Measurements from ENCODE around the gene ZNF74.

The ZNF74 gene

DNA sequence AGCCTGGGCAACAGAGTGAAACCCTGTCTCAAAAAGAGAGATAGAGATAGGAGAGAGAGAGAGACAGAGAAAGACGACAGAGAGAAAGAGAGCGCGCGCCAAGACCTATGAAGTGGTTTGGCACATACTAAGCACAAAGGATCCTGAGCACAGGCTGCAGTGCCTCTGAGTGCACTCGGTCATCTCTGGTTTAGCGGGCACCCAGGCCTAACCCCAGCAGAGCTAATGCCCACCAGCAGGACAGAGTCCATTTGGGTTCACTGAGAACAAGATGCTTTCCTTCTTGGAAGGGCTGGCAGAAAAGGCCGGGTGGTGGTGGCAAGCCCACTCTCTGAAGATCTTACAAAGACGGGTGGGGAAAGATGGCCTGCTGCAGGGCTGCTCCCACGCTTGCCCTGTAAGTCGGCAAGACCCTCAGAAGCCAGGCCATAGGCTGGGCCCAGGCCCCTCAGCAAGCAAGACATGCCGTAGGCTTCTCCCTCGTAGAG is 40.4 kb downstream of the ZNF74 start:
- no peak for DNase-seq

DNA sequence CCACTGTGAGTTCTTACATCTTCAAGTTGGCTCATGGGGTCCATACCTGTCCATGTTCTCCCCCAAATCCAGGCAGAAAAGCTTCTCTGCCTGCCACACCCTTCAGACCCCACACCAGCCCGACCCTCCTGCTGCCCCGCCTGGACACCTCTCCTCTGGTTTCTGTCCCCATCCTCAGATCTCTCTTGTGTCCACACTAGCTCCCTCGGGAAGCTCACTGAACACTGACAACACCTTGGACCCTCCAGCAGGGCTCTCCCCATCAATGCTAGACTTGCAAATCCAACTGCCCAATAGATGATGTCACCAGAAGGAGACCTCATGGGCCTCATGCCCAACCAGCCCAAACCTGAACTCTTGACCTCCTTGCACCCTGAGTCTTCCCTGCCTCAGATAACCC is 40.8 kb downstream of the ZNF74 start:
- no peak for DNase-seq

DNA sequence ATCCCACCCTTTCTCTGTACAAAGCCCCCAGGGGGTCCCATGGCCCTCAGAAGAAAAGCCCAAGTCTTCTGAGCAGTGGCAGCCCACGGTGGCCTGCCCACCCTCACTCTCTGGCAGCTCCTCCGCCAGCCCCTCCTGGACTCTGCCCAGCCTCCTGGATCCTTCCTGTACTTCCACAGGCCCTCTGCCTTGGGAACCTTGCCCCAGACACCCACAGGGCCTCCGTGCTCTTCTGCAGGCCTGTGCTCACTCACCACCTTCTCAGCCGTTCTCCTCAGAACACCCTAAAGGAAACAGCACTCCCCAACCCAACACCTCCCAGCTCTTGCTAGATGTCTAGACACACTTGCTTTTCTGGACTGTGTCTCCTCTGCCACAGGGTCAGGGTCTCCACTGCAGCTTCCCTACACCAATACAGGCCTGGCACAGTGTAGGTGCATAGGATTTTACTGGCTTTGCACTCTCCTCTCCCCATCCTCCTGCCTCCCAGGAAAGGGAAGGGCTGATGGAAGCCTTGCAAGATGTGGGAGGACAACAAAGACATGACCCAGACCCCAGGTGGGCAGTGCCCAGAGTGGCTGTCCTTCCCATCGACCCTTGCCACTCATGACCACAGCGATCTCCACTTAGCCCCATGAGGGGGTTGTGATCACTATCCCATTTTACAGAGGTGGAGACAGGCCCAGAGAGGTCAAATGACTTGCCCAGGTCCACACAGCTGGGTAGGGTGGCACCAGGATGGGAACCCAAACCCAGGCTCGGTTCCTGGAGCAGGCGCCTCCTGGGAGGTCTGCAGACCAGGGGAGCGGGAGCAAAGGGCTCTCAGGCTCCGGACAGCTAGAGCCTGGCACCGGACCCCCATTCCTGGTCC is 41.7 kb downstream of the ZNF74 start:
- no peak for DNase-seq

DNA sequence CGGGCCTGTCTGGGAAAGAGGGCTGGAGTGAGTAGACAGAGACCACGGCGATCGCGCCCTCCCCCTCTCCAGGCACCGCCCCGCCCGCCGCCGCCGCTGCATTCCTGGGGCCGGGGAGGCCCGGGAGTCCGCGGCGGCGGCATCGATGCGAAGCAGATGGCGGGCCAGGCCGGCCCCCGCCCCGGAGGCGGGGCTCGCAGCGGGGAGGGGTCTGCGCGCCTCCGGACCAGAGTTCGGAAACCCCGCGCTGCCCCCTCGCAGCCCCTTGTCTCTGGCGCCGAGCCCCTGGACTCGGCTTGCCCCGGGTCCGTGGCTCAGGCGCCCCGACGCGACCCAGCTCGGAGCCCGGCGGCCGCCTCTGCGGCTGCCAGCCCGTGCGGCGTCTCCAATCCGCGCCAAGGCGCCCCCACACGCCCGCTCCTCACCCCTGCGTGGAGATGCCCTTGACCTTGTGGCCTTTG is 42.4 kb downstream of the ZNF74 start:
- no peak for DNase-seq

DNA sequence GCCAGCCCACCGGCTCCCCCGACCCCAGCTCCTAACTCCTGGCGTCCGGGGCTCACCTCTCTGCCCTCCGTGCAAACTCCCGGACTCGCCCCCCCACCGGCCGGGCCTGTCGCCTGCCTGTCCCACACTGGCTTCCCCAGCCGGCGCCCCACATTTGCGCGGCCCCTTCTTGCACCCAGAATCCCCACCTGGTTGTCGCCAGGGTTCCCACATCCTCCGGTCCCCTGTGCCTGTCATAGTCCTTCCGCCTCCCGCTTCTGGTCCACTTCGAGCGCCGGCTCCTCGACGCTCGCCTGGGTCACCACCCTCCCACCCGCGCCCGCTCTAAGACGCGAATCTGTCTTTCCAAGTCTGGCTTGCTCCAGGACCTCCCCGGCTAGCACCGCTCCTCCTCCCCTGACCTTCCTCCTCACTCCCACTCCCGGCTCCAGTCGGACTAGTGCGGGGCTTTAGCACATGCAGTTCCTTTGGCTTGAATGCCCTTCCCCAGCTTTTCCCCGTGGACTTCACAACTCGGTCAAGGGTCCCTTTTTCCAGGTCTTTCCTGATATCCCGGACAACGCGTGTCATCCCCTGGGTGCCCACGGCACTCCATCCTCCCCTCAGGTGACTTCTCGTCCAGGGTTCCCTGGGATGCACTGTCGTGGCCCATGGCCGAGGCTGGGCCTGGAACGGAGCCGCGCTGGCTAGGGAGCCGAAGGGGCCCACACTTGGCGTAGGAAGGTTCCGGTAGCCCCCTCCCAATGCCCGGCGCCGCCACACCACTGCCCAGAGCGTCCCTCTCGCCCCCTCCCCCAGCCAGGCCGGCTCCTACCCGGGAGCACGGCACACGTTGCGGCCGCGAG is 43.0 kb downstream of the ZNF74 start:
- DNase-seq, result peak in 1 of 3 donors; percentile 27

DNA sequence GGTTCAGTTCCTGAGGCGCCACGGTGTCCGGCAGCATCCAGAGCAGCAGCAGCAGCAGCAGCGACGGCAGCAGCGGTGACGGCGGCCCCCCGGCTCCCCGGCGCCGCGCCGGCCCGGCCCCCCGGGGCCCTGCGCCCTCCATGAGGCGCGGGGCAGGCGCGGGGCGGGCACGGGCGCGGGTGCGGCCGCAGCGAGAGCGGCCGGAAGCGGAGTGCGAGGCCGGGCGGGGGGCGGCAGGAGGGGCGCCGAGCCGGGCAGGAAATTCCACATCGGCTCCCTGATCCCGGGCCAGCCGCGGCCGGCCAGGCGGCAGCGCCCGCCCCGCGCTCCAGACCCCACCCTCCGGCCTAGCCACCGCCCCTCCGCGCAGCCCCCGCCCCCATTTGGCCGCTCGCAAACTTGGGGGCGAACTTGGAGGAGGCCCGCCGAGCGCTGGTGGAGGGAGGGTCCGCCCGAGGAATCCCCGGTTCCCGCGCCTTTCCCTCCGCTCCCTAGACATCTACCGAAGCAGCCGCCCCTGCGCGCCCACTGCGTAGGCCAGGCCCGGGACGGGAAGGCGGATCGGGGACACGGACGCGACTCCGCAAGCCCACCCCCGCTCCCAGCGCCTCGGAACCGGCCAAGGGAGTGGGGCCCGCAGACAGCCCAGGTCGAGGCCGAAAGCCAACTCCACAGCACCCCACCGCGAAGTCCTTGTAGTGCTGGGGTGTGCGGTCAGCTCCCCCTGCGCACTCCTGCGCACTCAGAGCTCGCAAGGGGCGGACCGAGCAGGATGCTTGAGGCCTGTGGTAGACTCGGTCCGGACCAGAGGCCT is 43.9 kb downstream of the ZNF74 start, which contains the start of gene SCARF2:
Gene SCARF2 (minus strand): TSS at position 213 of the 814 bp plus-strand sequence. CDS start 71 bp downstream, at position 142.
- DNase-seq, result no peak

DNA sequence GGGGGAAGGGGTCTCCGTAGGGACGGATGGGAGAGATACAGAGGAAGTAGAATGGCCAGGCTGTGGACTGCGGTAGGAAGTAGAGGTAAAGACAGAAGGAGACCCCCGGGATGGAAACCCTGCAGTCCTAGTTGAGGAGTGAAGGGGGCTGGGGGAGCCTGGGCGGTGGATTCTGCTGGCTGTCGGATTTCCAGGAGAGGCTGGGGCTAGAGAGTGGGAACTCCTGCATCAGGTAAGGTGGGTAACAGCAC is 44.4 kb downstream of the ZNF74 start:
- DNase-seq, result no peak

DNA sequence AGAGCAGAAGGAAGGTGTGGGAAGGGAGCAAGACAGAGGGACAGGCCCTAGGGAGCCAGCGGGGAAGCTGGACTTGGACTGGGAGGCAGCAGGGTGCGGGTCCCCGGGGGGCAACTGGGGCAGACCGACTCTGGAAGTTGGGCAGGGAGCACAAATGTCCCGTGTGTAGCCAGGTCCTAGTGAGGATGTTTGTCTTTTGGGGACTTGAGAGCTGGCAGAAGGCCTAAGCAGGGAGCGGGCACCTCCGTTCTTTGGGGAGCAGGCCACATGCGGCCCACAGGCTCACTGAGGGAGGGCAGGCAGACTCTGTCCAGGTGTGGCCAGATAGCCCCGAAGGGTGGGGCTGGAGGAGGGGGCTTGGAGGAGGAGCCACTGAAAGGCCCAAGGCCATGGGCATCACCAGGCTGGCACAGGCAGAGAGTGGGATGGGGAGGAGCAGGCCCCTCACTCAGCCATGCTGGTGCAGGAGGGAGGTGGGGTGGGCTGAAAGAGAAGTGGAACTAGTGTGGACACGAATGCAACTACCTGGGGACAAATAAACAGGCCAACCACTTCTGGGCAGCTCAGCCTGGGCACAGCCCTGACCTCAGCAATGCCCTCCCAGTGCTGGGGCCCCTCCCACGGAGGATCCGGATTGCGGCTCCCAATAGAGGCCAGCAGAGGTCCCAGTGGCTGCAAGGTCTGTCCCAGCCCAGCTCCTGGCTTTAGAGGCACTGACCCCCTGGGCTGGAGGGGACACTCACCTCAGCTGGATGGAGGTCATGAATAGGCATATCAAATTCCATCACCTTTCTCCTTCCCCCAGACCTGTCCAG is 44.9 kb downstream of the ZNF74 start:
- DNase-seq, result peak in 2 of 3 donors; percentile 24 to 51

DNA sequence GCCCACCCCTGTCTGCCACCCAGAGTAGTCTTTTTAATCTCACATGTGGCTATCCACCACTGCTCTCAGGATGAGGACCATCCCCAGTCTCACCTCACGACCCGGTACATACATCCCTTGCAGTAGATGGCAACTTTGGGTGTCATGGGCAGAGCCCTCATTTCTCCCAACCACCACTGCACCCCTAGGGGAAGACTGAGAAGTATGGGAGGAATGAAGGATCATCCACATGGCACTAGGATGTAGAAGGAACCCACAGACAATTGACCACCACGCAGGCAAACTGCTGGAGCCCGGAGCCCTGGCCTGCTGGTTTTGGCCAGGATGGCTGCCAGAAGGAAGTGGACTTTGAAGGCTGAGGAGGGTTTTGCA is 45.6 kb downstream of the ZNF74 start:
- no peak for DNase-seq

DNA sequence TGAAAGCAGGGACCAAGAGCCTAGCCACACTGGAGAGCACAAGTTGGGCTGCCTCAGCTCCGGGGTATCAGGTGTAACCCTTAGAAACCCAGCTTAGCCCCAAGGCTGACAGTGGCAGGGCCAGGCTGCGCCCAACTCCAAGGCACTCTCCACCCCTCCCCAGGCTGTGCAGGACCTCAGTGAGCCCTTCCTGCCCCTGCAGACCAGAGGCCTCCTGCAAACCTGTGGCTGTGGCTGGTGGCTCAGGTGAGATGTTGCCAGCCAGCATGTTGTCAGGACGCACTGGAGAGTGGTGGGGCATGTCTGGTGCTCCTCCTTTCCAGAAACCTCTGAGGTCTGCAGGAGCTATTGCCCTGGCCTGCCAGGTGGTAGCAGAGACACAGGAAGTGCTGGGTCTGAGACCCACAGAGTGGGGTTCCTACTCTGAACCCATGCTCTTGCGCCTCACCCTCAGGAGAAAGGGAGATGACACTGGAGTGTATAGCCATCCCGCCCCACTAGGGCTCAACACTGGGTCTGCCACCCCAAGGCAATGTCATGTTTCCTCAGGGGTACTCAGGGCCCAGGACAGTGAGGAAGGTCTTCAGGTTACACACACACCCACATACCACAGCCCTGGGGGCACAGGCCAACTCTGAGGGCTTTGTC is 46.1 kb downstream of the ZNF74 start:
- no peak for DNase-seq

DNA sequence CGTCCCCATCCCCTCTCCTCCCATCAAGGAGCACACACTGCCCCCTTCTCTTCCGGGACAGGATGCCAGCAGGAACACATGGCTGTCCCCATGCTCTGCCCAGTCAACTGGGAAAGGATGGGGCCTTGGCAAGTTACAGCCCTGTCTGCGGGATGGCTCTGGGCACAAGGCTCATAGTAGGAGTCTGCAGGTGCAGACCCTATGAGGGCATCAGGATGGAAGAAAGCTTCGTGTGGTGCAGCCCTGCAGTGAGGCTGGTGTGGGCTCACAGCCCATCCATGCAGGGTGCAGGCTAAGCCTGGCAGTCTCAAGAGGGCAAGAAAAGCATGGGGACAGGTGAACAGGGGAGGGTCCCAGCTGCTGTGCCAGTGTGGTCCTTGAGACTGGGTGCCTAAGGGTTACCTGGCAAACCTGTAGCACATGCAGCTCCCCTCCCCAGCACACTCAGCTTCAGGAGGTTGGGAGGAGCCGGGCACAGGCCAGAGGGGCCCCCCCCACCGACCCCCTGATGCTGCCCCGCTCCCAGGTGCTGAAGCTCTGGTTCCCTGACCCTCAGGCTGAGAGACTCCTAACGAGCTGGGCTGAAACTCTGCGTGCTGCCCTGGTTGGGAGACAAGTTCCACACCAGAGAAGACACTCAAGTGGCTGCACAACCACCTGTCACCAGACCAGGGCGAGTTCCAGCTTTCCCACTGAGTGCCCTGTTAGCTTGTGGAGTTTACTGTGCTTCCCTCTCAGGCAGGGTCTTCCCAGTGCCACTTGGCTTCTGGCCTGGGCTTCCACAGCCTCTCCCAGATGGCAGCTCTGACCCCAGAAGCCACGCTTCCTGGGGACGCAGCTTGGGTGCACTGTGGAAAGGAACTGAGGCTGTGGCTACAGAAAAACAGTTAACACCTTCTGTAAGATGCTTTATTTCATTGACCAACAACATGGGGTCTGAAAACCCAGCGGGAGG is 47.0 kb downstream of the ZNF74 start:
- no peak for DNase-seq

DNA sequence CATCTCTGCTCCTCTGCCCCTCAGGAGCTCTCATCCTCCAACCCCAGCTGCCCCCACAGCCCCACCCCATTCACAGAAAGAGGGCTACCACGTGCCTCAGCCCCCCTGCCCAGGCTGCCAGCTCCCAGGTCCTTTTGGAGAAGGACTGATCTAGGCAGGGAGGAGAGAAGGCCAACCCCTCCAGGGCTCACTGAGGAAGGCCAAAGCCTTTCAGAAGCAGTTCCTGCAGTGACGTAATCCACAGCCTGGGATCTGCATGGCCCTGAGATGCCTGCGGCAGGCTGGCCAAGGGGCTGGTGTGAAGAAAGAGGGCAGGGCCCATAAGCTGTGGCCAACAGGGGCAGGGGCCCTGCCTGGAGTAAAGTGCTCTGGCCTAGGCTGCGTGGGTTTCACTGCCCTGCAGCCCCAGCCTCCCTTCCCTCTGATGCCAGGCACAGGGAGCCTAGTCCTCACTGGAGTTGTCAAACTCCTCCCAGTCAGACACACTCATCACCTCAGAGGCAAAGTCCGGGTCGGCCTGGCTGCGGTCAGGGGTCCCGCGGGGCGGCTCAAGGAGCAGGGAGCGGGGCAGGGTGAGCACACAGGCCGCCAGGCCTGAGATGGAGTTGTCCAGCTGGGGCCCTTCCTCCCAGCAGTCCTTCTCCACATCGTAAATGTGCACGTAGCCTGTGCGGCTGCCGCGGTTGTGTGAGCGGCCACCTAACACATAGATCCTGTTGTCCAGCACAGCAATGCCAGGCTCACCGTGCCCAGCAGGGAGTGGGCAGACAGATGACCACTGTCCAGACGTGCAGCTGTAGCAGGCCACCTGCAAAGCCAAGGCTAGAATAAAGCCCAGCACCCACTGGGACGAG is 47.9 kb downstream of the ZNF74 start:
- peak in 2 of 3 donors; percentile 40 to 41 for DNase-seq

DNA sequence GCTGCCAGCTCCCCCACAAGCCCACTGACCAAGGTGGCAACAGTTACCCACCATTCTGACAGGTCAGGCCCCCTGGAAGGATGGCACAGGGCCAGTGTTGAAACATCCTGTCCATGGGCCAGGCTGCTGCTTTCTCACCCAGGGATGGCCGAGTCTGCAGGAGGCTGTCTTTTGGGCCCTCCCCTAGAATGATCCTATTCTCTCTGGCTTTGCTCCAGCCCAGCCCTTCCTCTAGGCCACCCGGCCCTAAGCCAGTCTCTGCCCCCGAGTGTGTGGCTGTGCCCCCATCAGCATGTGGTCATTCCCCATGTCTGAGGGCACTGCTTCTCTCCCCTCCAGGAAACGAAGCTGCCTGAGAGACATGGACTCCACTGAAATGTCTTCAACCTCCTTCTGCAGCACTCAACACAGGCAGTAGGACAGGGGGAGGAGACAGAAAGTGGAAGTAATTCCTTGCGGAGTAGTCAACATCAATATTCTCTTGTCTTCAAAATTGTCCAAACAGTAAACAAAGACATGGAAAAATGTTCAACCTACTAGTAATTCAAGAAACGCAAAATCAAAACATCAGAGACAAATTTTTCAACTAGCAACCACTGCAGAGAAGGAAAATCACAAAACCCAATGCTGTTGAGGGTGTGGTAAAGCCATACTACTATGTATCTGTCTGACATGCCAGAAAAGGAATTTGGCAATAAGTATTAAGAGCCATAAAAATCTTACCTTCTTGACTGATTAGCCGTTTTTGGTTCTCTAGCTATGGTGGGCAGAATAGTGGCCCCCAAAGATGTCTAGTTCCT is 48.7 kb downstream of the ZNF74 start:
- no peak for DNase-seq

DNA sequence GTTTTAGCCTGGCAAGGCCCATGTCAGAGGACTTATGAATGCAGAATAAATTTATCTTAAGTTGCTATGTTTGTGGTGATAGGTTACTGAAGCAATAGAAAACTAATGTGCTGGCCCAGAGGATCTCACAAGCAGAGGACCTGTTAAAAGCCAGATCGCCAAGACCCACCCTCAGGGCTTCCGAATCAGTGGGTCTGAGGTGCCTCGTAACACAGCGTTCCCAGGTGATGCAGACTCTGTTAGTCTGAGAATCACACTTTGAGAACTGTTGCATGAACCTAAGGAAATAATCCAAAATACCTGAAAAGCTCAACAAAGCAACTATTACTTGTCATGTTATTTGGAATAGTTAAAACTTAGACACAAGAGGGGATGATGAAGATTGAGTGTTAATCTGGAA is 50.4 kb downstream of the ZNF74 start:
- DNase-seq, result no peak

DNA sequence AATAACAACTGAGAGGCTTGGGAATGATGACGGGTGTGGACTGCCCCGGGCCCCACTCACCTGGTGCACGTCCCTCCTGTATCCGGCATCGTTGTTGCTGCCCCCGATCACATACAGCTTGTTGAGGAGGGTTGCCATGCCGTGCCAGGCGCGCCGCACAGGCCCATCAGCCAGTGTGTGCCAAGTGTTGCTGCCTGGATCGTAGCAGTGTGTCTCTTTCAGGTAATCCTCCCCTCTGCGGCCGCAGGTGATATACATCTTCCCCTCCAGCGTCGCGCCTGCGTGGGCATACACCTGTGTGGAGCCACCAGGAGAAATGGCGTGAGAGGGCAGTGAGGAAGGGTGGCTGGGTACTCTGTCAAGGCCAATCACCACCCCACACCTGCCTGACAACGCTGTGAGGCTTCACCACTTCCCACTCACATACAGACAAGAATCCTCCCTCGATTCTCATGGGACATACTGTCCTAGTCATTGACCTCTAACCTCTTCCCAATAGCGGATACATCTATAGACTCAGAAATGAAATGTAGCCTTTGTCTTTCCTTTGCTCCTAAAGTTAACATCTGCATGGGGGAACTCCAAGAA is 52.5 kb downstream of the ZNF74 start:
- no peak for DNase-seq

DNA sequence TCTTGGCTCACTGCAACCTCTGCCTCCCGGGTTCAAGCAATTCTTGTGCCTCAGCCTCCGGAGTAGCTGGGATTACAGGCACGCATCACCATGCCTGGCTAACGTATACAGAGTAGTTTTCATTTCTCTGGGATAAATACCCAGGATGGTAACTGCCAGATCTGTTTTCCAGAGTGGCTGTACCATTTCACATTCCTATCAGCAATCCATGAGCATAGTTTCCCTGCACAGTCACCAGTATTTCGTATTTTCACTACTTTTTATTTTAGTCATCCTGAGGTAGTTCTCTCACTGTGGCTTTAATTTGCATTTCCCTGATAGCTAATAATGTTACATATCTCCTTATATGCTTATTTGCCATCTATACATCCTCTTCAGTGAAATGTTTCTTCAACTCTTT is 54.7 kb downstream of the ZNF74 start:
- DNase-seq, result no peak

DNA sequence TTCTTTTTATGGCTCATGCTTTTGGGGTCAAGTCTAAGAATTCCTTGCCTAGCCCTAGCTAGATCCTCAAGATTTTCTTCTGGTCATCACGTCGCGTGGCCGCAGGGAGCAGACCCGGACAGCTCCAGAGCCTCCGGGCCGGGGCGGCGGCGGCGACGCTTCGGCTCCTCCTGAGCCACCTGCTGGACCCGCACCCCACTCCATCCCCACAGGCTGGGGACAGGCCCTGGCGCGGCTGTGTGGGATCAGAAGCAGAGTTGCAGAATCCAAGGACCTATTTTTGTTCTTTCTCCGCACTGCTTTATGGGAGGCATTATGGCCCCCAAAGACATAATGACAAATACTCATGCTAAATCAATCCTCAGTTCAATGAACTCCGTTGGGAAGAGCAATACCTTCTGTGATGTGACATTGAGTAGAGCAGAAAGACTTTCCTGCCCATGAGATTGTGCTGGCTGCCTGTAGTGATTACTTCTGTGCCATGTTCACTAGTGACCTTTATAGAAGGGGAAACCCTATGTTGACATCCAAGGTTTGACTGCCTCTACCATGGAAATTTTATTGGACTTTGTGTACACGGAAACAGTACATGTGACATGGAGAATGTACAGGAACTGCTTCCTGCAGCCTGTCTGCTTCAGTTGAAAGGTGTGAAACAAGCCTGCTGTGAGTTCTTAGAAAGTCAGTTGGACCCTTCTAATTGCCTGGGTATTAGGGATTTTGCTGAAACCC is 56.0 kb downstream of the ZNF74 start:
- no peak for DNase-seq

DNA sequence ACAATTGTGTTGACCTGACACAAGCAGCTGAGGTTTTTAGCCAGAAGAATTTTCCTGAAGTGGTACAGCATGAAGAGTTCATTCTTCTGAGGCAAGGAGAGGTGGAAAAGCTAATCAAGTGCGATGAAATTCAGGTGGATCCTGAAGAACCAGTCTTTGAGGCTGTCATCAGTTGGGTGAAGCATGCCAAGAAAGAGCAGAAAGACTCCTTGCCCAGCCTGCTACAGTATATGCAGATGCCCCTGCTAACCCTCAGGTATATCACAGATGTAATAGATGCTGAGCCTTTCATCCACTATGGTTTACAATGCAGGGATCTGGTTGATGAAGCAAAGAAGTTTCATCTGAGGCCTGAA is 56.6 kb downstream of the ZNF74 start:
- DNase-seq, result no peak
